HG02798 (cell line): ENCODE measurements around the gene PEX6.
"Not testable (repeated sequence)": the region's sequence is repeated elsewhere in the genome, so short reads cannot be mapped to it uniquely, and the experiment has no call there.

Source experiments
- ATAC-seq: cut with Tn5 transposase; IDR thresholded peaks from one replicate; pipeline ENCODE4 v1.9.1; 2021; ENCODE audit warnings: mild to moderate bottlenecking; ENCODE audit not compliant: unreplicated experiment, poor library complexity

PEX6 gene

GRCh38 chr6:42998205-42998604, 19.2 kb upstream of the PEX6 start:
- not testable (repeated sequence) for ATAC-seq

- no peak for ATAC-seq
Observed at GRCh38 chr6:42996513-42996912, 17.5 kb upstream of the PEX6 start.

DNA sequence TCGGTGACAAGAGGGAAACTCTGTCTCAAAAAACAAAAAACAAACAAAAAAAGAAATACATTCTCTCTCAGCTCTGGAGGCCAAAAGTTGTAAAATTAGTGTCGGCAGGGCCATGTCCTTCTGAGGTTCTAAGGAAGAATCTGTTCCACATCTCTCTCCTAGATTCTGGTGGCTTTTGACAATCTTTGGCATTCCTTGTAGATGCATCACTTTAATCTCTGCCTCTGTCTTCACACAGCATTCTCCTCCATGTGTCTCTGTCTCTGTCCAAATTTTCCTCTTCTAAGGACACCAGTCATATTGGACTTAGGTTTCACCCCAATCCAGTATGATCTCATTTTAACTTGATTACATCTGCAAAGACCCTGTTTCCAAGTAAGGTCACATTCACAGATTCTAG, 14.5 kb upstream of the PEX6 start:
- ATAC-seq, result no peak

GRCh38 chr6:42989923-42990322, 10.9 kb upstream of the PEX6 start:
- ATAC-seq, result no peak

GRCh38 chr6:42988486-42989020, 9.6 kb upstream of the PEX6 start:
- no peak for ATAC-seq

DNA sequence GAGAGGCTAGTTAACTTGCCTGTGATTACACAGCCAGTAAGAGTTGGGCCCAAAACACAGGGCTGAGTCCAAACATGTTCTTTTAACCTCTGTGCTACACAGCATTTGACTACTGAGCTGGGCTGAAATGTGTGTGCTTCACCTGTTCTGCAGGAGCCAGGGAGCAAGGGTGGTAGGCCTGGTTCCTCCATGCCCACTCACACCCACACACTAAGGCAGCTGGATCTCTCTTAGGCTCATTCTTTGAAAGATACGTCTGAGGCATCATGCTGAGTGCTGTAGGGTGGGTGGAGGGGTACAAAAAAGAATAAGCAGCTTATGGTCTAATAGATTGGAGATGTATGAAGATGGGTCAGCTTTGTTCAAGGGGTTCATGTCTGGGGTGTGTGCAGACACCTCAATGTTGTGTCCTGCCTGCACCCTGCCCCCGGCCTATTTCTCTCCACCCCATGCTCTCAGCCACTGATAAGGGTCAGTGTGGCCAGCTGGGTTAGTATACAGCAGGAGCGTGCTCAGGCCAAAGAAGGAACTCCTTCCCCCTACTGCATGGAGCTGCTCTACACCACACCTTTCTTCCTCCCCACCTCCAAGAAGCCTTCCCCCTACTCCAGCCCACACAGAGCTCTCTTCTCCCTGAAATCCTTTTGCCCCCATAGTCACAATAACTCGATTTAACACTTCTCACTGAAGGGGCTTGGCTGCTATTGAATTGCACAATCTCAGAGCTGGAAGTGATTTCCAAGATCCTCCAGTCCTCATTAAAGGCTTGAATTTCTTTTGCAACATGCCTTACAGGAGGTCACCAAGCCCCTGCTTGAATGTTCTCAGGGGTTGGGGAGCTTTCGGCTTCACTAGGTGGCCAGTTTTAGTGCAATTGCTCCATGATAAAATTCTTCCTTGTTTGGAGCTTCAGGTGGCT, 8.8 kb upstream of the PEX6 start:
- ATAC-seq, result no peak

- no peak for ATAC-seq
Observed at GRCh38 chr6:42984924-42985475, 6.0 kb upstream of the PEX6 start.

DNA sequence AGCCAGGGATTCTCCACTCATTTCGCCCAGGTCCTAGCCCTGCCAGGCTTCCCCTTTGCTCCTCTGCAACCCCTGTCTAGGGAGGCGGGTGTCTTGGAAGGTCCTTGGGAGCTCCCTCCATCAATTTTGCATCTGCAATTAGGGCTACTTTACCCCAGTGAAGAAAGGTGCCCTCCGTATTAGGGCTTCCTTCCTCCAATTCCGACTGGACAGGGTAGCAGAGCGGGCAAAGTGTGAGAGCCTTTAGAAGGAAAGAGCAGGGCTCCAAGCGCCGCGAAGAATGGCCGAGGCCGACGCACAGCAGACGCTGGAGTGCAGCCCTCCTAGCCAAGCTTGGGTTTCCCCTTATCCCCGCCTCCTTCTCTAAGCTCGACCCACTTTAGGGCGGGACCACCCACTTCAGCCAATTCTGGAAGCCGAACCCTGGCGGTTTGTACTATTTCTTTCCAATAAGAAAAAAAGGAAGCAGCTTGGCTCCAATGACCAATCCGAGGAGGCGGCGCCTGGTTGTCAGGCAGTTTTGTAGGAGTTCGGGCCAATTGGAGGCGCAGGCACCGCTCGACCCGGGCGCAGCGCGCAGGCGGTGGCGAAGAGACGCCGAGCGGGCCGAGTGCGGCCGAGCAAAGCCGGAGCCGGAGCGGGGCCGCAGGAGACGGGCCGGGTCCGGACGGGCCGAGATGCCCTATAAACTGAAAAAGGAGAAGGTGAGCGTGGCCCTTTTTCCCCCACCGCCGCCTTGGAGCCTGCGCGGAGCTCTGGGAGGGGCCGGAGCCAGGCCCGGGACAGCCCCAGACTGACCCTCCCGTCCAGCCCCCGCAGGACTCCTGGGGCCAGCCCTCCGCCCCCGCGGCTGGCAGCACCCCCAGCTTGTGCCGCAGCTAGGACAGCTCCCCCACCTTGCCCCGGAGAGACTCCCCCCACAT, 5.3 kb upstream of the PEX6 start, which contains the start of gene PPP2R5D:
Gene PPP2R5D, plus strand, starts transcription at position 570 of the 923 bp plus-strand sequence. Its CDS starts 108 bp downstream, at position 678.
- peak; percentile 94 for ATAC-seq

DNA sequence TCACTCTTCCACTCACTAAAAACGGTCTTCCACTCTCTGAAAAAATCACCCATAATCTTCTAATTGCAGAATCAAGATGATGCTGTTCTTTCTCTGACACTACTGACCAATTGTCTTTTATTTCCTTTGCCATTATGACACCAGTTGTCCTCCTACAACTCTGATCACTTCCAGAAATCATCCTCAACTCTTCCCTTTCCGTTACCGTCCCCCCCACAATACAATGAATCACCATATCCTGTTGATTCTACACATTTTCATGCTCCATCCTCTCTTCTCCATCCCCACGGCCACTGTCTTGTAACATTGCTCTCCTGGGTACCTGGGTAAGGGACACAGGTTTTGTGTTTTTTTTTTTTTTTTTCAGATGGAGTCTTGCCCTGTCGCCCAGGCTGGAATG, 2.9 kb upstream of the PEX6 start:
- ATAC-seq, result no peak

GRCh38 chr6:42979523-42980177, 669 bp upstream of the PEX6 start:
- no peak for ATAC-seq

GRCh38 chr6:42978487-42978838, 518 bp downstream of the PEX6 start:
- ATAC-seq, result peak; percentile 20

DNA sequence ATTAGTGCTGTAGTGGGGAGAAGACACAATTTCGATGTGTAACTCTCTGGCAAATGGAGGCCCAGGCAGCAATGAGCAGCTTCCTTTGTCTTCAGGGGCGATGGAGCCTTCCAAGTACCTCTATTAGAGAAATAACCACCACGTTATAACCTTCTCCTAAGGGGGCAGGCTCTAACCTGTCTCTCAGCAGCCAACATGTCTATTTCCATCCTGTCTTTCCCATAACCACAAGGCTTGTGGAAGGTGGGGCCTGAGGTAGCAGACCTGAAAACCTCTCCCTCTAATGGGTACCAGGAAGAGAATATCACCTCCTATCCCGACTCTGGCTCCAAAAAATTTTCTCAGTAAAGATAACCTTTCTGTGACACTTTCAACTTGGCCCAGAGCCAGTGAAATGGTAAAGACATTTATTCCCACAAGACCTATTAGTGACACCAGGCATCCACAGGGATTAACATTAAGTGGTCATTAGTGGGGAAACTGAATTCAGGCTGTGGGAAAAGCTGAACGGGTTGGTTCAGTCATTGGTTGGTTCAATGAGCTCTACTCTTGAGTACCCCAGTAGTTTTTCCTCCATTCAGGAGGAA, 4.0 kb downstream of the PEX6 start:
- ATAC-seq, result no peak

- no peak for ATAC-seq
Observed at GRCh38 chr6:42973926-42974325, 5.1 kb downstream of the PEX6 start.

DNA sequence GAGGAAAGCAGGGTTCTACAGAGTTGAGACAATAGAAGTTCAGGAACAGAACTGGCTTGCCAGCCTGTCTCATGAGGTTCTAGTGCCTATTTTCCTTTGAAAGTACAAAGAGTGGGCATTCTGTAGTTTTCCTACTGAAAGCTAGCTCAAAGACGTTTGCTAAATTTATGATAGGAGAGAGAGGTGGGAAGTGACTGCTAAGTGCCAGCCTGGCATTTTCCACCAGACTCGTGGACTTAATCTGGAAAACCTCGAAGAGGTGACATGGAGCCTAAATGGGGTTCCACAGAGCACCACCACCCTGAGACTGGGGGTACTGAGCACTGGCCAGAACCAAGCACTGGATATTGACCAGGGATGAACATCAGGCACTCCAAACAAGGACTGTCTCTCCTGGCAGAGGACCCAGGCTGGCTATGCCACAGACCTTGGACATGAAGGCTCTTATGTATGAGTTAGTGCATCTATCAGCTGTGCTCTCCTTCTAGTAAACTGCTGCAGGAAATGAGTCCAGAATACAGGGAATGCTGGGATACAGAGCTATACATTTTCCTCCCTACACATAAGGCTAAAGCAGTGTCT, 7.1 kb downstream of the PEX6 start:
- no peak for ATAC-seq

DNA sequence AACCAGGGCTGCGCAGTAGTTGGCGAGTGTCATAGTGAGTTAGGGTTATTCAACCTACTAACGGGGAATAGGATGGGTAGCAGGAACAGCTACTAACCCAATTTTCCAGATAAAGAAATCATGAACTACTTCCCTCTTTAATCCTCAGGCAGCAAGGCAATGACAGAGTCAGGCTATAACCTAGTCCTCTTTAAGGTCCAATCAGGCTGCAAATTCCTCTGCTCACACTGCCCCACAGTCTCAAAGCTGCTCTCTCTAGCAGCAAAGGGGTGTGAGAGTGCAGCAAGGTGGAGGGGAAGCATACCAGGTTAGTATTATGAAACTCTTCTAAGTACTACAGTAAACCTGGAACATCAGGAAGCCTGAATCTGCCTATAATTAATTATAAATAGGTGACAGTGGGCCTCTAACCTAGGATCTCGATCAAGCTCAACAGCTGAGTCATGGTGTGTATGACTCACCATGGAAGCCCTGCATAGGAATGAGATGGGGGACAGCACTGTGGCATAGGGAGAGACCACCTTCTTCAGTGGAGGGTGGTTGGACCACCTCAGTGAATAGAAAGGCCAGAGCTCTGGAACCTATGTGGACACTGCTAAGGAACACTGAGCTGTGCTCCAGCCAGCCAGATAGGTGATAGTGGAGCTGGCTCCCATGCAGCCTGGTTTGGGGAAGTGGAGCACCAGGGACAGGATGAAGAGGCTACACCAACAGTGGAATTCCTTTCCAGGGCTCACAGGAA, 7.9 kb downstream of the PEX6 start:
- no peak for ATAC-seq

GRCh38 chr6:42969934-42970333, 9.0 kb downstream of the PEX6 start:
- no peak for ATAC-seq

DNA sequence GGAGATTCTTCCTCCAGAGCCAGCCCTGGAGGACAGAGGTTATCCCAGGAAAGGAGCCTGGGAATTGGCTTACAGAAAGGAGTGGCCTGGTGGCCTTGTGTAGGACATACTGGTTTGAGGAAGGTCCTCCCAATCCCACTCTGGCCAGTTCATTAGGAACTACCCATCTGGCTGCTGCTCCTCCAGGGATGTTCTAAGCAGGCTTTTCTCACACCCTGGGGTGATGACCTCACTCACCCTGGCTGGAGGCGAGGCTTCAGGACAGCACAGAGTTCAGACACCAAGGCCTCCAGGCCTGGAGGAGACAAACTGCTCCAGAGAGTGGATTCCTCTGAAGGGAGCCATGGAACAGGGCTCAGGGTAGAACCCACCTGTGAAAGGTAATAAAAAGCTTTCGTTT, 9.6 kb downstream of the PEX6 start:
- ATAC-seq, result no peak

DNA sequence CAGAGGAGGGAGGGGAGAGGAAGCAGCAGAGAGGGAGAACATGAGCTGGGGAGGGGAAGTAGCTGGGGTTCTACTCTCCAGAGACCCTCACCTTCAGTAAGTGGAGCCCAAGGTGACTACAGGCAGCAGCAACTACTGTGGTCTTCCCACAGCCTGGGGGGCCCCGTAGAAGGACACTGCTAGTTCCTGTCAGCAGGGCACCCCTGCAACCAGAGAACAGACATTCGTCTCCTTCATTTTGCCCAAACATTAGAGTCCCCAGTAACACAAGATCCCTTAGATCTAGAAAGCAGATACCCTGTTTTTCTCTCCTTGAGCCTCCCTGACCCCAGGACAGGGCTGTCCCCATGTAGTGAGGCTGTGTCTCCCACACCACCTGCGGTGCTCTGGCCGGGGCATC, 10.2 kb downstream of the PEX6 start:
- no peak for ATAC-seq
